ENCODE measurements around the gene ZNF462. TPM values are rescaled to one million over a fixed set of nuclear protein-coding genes. Genes with fewer than 3 reads are reported as not detected.

Gene ZNF462
- total and polyA plus RNA-seq, 2 experiments from 2014 or later, result 40.0 to 101 TPM

DNA sequence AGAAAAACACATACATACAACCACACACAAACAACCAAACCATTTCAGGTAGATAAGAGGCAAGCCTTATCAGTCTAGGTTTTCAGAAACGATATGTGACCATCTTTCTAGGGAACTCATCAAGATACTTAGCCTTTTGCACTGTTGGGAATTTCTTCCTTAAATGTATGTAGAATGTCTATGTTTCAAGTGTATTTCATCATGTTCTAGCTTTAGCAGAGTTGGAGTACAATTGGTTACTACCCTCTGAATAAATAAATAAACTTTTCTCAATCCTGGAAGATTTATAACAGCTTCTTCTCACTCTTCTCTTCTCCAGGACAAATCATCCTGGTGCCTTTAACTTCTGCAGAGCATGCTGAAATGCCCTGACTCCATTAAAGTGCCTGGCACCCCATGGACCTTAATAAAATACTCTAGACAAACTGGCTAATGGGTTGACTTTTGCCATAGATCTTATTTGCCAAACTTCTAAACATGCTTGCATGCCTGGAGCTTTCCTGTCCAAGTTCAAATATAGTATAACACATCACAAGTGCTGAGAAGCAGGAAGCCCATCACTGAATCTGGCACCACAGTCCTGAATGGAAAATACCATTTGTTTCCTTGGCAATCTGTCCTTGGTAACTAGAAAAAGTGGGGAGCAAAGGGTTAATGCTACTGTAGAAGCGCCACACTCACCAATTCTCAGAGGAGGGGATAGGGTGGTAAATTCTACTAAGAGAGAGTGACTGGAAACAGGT lies 33.1 kb upstream of the ZNF462 start:
- Histone ChIP-seq H3F3A (replicated peaks; ENCODE audit: low read depth) (no peaks in the 10 kb centered on the region), H3K9me2 (ENCODE audit: insufficient read depth) (0 out of 2 replicates have a peak, but pooled peaks cover 6% of the 10 kb centered on the region), H3K4me1 (ENCODE audit: insufficient read depth) (0 out of 2 replicates have a peak, but pooled peaks cover 2% of the 10 kb centered on the region), H4K20me1 (replicated peaks; ENCODE audit: insufficient read depth) (no peaks in the 10 kb centered on the region), H3K4me3 (no peak overlapping the region), H3K79me2 (replicated peaks; ENCODE audit: insufficient read depth) (no peaks in the 10 kb centered on the region), H3K27me3 (ENCODE audit: insufficient read depth) (no peaks in the 10 kb centered on the region), H3K36me3 (ENCODE audit: insufficient read depth) (no peaks in the 10 kb centered on the region), H3K27ac (ENCODE audit: low read depth) (no peak overlapping the region), H3K4me2 (no peak overlapping the region), H2AFZ (peak overlapping the region; percentile 35; the same call in 1 of the 2 replicates)
- Mint-ChIP-seq H3K4me1 (0 out of 3 replicates have a peak, but pooled peaks cover 3% of the 10 kb centered on the region), H3K27ac (no peak overlapping the region), H3K4me3 (no peak overlapping the region), H3K27me3 (ENCODE audit: insufficient read depth, low read depth, poor library complexity) (no peaks in the 10 kb centered on the region), H3K36me3 (ENCODE audit: low read depth) (peaks cover 4% of the 10 kb centered on the region; the same call in 1 of the 3 replicates), H3K9me3 (peaks cover 9% of the 10 kb centered on the region)
- TF ChIP-seq JUNB (IDR thresholded peaks at IDR 0.05; ENCODE audit: unreplicated experiment), result no peak
- TF ChIP-seq, protein P1, sequence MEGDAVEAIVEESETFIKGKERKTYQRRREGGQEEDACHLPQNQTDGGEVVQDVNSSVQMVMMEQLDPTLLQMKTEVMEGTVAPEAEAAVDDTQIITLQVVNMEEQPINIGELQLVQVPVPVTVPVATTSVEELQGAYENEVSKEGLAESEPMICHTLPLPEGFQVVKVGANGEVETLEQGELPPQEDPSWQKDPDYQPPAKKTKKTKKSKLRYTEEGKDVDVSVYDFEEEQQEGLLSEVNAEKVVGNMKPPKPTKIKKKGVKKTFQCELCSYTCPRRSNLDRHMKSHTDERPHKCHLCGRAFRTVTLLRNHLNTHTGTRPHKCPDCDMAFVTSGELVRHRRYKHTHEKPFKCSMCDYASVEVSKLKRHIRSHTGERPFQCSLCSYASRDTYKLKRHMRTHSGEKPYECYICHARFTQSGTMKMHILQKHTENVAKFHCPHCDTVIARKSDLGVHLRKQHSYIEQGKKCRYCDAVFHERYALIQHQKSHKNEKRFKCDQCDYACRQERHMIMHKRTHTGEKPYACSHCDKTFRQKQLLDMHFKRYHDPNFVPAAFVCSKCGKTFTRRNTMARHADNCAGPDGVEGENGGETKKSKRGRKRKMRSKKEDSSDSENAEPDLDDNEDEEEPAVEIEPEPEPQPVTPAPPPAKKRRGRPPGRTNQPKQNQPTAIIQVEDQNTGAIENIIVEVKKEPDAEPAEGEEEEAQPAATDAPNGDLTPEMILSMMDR (conservative IDR thresholded peaks at IDR 0.05; ENCODE audit: low read depth in 2 of 2), result no peak
- TF ChIP-seq, protein P2, sequence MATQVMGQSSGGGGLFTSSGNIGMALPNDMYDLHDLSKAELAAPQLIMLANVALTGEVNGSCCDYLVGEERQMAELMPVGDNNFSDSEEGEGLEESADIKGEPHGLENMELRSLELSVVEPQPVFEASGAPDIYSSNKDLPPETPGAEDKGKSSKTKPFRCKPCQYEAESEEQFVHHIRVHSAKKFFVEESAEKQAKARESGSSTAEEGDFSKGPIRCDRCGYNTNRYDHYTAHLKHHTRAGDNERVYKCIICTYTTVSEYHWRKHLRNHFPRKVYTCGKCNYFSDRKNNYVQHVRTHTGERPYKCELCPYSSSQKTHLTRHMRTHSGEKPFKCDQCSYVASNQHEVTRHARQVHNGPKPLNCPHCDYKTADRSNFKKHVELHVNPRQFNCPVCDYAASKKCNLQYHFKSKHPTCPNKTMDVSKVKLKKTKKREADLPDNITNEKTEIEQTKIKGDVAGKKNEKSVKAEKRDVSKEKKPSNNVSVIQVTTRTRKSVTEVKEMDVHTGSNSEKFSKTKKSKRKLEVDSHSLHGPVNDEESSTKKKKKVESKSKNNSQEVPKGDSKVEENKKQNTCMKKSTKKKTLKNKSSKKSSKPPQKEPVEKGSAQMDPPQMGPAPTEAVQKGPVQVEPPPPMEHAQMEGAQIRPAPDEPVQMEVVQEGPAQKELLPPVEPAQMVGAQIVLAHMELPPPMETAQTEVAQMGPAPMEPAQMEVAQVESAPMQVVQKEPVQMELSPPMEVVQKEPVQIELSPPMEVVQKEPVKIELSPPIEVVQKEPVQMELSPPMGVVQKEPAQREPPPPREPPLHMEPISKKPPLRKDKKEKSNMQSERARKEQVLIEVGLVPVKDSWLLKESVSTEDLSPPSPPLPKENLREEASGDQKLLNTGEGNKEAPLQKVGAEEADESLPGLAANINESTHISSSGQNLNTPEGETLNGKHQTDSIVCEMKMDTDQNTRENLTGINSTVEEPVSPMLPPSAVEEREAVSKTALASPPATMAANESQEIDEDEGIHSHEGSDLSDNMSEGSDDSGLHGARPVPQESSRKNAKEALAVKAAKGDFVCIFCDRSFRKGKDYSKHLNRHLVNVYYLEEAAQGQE (IDR thresholded peaks at IDR 0.05; ENCODE audit: unreplicated experiment), result no peak
- TF ChIP-seq POLR2AphosphoS5 (IDR thresholded peaks at IDR 0.05; ENCODE audit: low read depth), result no peak
- TF ChIP-seq, protein P3, sequence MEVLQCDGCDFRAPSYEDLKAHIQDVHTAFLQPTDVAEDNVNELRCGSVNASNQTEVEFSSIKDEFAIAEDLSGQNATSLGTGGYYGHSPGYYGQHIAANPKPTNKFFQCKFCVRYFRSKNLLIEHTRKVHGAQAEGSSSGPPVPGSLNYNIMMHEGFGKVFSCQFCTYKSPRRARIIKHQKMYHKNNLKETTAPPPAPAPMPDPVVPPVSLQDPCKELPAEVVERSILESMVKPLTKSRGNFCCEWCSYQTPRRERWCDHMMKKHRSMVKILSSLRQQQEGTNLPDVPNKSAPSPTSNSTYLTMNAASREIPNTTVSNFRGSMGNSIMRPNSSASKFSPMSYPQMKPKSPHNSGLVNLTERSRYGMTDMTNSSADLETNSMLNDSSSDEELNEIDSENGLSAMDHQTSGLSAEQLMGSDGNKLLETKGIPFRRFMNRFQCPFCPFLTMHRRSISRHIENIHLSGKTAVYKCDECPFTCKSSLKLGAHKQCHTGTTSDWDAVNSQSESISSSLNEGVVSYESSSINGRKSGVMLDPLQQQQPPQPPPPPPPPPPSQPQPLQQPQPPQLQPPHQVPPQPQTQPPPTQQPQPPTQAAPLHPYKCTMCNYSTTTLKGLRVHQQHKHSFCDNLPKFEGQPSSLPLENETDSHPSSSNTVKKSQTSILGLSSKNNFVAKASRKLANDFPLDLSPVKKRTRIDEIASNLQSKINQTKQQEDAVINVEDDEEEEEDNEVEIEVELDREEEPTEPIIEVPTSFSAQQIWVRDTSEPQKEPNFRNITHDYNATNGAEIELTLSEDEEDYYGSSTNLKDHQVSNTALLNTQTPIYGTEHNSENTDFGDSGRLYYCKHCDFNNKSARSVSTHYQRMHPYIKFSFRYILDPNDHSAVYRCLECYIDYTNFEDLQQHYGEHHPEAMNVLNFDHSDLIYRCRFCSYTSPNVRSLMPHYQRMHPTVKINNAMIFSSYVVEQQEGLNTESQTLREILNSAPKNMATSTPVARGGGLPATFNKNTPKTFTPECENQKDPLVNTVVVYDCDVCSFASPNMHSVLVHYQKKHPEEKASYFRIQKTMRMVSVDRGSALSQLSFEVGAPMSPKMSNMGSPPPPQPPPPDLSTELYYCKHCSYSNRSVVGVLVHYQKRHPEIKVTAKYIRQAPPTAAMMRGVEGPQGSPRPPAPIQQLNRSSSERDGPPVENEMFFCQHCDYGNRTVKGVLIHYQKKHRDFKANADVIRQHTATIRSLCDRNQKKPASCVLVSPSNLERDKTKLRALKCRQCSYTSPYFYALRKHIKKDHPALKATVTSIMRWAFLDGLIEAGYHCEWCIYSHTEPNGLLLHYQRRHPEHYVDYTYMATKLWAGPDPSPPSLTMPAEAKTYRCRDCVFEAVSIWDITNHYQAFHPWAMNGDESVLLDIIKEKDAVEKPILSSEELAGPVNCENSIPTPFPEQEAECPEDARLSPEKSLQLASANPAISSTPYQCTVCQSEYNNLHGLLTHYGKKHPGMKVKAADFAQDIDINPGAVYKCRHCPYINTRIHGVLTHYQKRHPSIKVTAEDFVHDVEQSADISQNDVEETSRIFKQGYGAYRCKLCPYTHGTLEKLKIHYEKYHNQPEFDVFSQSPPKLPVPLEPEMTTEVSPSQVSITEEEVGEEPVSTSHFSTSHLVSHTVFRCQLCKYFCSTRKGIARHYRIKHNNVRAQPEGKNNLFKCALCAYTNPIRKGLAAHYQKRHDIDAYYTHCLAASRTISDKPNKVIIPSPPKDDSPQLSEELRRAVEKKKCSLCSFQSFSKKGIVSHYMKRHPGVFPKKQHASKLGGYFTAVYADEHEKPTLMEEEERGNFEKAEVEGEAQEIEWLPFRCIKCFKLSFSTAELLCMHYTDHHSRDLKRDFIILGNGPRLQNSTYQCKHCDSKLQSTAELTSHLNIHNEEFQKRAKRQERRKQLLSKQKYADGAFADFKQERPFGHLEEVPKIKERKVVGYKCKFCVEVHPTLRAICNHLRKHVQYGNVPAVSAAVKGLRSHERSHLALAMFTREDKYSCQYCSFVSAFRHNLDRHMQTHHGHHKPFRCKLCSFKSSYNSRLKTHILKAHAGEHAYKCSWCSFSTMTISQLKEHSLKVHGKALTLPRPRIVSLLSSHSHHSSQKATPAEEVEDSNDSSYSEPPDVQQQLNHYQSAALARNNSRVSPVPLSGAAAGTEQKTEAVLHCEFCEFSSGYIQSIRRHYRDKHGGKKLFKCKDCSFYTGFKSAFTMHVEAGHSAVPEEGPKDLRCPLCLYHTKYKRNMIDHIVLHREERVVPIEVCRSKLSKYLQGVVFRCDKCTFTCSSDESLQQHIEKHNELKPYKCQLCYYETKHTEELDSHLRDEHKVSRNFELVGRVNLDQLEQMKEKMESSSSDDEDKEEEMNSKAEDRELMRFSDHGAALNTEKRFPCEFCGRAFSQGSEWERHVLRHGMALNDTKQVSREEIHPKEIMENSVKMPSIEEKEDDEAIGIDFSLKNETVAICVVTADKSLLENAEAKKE (CRISPR knock-in tag; IDR thresholded peaks at IDR 0.05), result no peak
- no peak for TF ChIP-seq STAT1 (IDR thresholded peaks at IDR 0.05; ENCODE audit: unreplicated experiment)
- TF ChIP-seq CREB1 (CRISPR knock-in tag; IDR thresholded peaks at IDR 0.05; ENCODE audit: low read depth), result no peak
- TF ChIP-seq ZNF331 (CRISPR knock-in tag; IDR thresholded peaks at IDR 0.05; ENCODE audit: low read depth), result no peak
- TF ChIP-seq EZH2 (IDR thresholded peaks at IDR 0.05; ENCODE audit: low read depth, unreplicated experiment), result no peak
- no peak for TF ChIP-seq EZH2phosphoT487 (IDR thresholded peaks at IDR 0.05; ENCODE audit: unreplicated experiment)
- TF ChIP-seq NANOG (IDR thresholded peaks at IDR 0.05; ENCODE audit: borderline replicate concordance), result no peak
- no peak for TF ChIP-seq ZNF114 (CRISPR knock-in tag; IDR thresholded peaks at IDR 0.05)
- TF ChIP-seq, protein P4, sequence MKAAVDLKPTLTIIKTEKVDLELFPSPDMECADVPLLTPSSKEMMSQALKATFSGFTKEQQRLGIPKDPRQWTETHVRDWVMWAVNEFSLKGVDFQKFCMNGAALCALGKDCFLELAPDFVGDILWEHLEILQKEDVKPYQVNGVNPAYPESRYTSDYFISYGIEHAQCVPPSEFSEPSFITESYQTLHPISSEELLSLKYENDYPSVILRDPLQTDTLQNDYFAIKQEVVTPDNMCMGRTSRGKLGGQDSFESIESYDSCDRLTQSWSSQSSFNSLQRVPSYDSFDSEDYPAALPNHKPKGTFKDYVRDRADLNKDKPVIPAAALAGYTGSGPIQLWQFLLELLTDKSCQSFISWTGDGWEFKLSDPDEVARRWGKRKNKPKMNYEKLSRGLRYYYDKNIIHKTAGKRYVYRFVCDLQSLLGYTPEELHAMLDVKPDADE (IDR thresholded peaks at IDR 0.05), result no peak
- ATAC-seq (no peak), DNase-seq (ENCODE audit: low spot score) (peak; percentile 21)
